Testis (tissue), 3 donors: ENCODE data around the gene SLC29A3. TPM values are rescaled to one million over a fixed set of nuclear protein-coding genes. Genes with fewer than 3 reads are reported as not detected.

Experiments
- DNase-seq: peaks from one replicate; pipeline ENCODE4 v3.0.0-alpha.2; 2019
- H3K27ac ChIP-seq, 2 donors: fragments of 200-600 bp; sonication (generic); one replicate each; pipeline ENCODE4 v1.5.1; 2019
- H3K27me3 ChIP-seq: fragments of 200-600 bp; sonication (generic); one replicate; pipeline ENCODE4 v1.5.1; 2019
- H3K36me3 ChIP-seq: fragments of 200-600 bp; sonication (generic); one replicate; pipeline ENCODE4 v1.5.1; 2017; ENCODE audit warnings: low read depth; ENCODE audit errors: missing control alignments
- H3K4me1 ChIP-seq: fragments of 200-600 bp; sonication (generic); one replicate; pipeline ENCODE4 v1.5.1; 2019
- H3K4me3 ChIP-seq, 2 donors: fragments of 200-600 bp; sonication (generic); one replicate each; pipeline ENCODE4 v1.5.1; 2017 to 2019
- H3K9me3 ChIP-seq: fragments of 200-600 bp; sonication (generic); one replicate; pipeline ENCODE4 v1.5.1; 2017
- CTCF ChIP-seq, 3 experiments: fragments of 450-650 bp in 2 of 3; fragments of 200-600 bp in 1 of 3; sonication (generic) in 1 of 3; IDR thresholded peaks; one replicate each; pipeline ENCODE4 v1.5.1; 2016 to 2019; ENCODE audit warnings: antibody characterized with exemption in 3 of 3, mild to moderate bottlenecking in 2 of 3, moderate library complexity in 1 of 3
- POLR2A ChIP-seq: fragments of 450-650 bp; IDR thresholded peaks from one replicate; pipeline ENCODE4 v1.6.1; 2017; ENCODE audit warnings: antibody characterized with exemption, mild to moderate bottlenecking, moderate library complexity
- WGBS, 2 donors: methylation state at CpG; one replicate each; pipeline ENCODE4 v1.1.5; 2018; 5-methylcytosine and 5-hydroxymethylcytosine counted together
- intact Hi-C: fragments of 100-400 bp; cut with DNase I; formaldehyde crosslinking; loops from one replicate; pipeline ENCODE4 v1.15.1; 2023; ENCODE audit warnings: low total_unique reads
- polyA plus RNA-seq: library from polyadenylated mRNA; stranded (reverse); fragments of 350-450 nt; fragmentation: Illumina TruSeq; extraction: RNeasy Lipid Tissue Mini Kit (QIAGEN cat#74804); gene quantifications from one replicate; pipeline ENCODE4 v1.2.3, GENCODE V29; 2014; ENCODE audit warnings: low read depth, low replicate concordance; ENCODE audit not compliant: insufficient read depth
- total RNA-seq, 2 donors: library from RNA; depleted of rRNA; stranded (reverse); fragments of >200 nt; gene quantifications; one replicate each; pipeline ENCODE4 v1.2.3, GENCODE V29; 2016

Gene SLC29A3
- total and polyA plus RNA-seq, 3 donors from 2014 or later = 10.7 to 14.0 (median 12.7) TPM

- no peaks in the 10 kb centered on the region for H3K27me3 ChIP-seq
- peaks cover 23% of the 10 kb centered on the region for H3K4me1 ChIP-seq
- 92 to 96% methylated on average over 15 to 26 of the region's 26 CpGs for WGBS, 2 donors
- no peak for TF ChIP-seq POLR2A
- TF ChIP-seq CTCF (IDR thresholded peaks at IDR 0.05) = no peak
- no peaks in the 10 kb centered on the region for H3K9me3 ChIP-seq
- no peak overlapping the region for H3K4me3 ChIP-seq
- intact Hi-C loops = no loop called here
- DNase-seq = no peak
- no peak overlapping the region for H3K27ac ChIP-seq
- no peaks in the 10 kb centered on the region for H3K36me3 ChIP-seq
These were observed 28.1 kb upstream of the SLC29A3 start for GRCh38 chr10:71290806-71291527.

GRCh38 chr10:71291528-71291900 is 27.5 kb upstream of the SLC29A3 start:
- TF ChIP-seq POLR2A = no peak
- no peak for TF ChIP-seq CTCF (IDR thresholded peaks at IDR 0.05)
- Histone ChIP-seq H3K4me1 (peaks cover 23% of the 10 kb centered on the region), H3K27ac (no peak overlapping the region), H3K9me3 (no peaks in the 10 kb centered on the region), H3K27me3 (no peaks in the 10 kb centered on the region), H3K36me3 (no peaks in the 10 kb centered on the region), H3K4me3 (no peak overlapping the region)
- 93 to 97% methylated on average over 8 to 13 of the region's 13 CpGs for WGBS, 2 donors
- intact Hi-C loops = no loop called here
- no peak for DNase-seq

GRCh38 chr10:71292624-71293445 is 26.2 kb upstream of the SLC29A3 start:
- peaks cover 23% of the 10 kb centered on the region for H3K4me1 ChIP-seq
- no peak overlapping the region for H3K27ac ChIP-seq
- 70 to 80% methylated on average over 10 of the region's 10 CpGs for WGBS, 2 donors
- H3K36me3 ChIP-seq = no peaks in the 10 kb centered on the region
- no peaks in the 10 kb centered on the region for H3K27me3 ChIP-seq
- H3K4me3 ChIP-seq = no peak overlapping the region
- DNase-seq = no peak
- TF ChIP-seq CTCF (IDR thresholded peaks at IDR 0.05) = no peak
- no peak for TF ChIP-seq POLR2A
- H3K9me3 ChIP-seq = no peaks in the 10 kb centered on the region
- intact Hi-C loops = no loop called here

GRCh38 chr10:71293446-71294084 is 25.5 kb upstream of the SLC29A3 start:
- TF ChIP-seq CTCF (IDR thresholded peaks at IDR 0.05) (no peak), POLR2A (no peak)
- H3K4me1 ChIP-seq = peaks cover 23% of the 10 kb centered on the region
- no peak for DNase-seq
- H3K27me3 ChIP-seq = no peaks in the 10 kb centered on the region
- H3K36me3 ChIP-seq = no peaks in the 10 kb centered on the region
- no peak overlapping the region for H3K27ac ChIP-seq
- H3K9me3 ChIP-seq = no peaks in the 10 kb centered on the region
- WGBS, 2 donors = 90 to 91% methylated on average over 13 to 19 of the region's 19 CpGs
- no peak overlapping the region for H3K4me3 ChIP-seq
- intact Hi-C loops = no loop called here
